Astrocyte of the cerebellum (primary cell): ENCODE results near the gene SLC25A39.

Source experiments
- DNase-seq: peaks from one replicate; pipeline ENCODE4 v3.0.0-alpha.2; 2011; ENCODE audit warnings: low read depth
- H3K4me3 ChIP-seq: 2 replicates; pipeline ENCODE4 v1.5.1; 2011; ENCODE audit warnings: mild to moderate bottlenecking, low read depth, low read length, moderate library complexity
- CTCF ChIP-seq: IDR thresholded peaks from 2 replicates; pipeline ENCODE4 v1.5.1; 2012; ENCODE audit warnings: low read length, low read depth, moderate library complexity, mild to moderate bottlenecking; ENCODE audit errors: missing control alignments
- in situ Hi-C: cut with HindIII; loops from 2 replicates; pipeline ENCODE4 v1.10.0; 2017; ENCODE audit warnings: low sequenced_read_pairs

Gene SLC25A39

GRCh38 chr17:44352828-44353671 is 28.4 kb upstream of the SLC25A39 start:
- H3K4me3 ChIP-seq, result no peak overlapping the region
- no peak for TF ChIP-seq CTCF
- DNase-seq, result no peak
- in situ Hi-C loops, result loop anchor here (25.0 kb wide), 1 partner anchor 284 kb away; no protein-coding TSS in a partner anchor

GRCh38 chr17:44351961-44352827 is 27.6 kb upstream of the SLC25A39 start:
- no peak overlapping the region for H3K4me3 ChIP-seq
- no peak for TF ChIP-seq CTCF
- in situ Hi-C loops, result loop anchor here (25.0 kb wide), 1 partner anchor 285 kb away; no protein-coding TSS in a partner anchor
- DNase-seq, result no peak

- TF ChIP-seq CTCF, result no peak
- no peak overlapping the region for H3K4me3 ChIP-seq
- in situ Hi-C loops, result loop anchor here (25.0 kb wide), 1 partner anchor 286 kb away; no protein-coding TSS in a partner anchor
These were observed 26.8 kb upstream of the SLC25A39 start for GRCh38 chr17:44351464-44351863.

GRCh38 chr17:44350733-44351226 is 26.2 kb upstream of the SLC25A39 start:
- peak; percentile 18 for DNase-seq
- H3K4me3 ChIP-seq, result no peak overlapping the region
- peak; percentile 60 for TF ChIP-seq CTCF
- in situ Hi-C loops, result loop anchor here (25.0 kb wide), 1 partner anchor 287 kb away; no protein-coding TSS in a partner anchor

More at GRCh38 chr17:44351464-44351863, 26.8 kb upstream of the SLC25A39 start:
- DNase-seq, result no peak

GRCh38 chr17:44349553-44350070 is 25.0 kb upstream of the SLC25A39 start:
- in situ Hi-C loops, result loop anchor here (25.0 kb wide), 1 partner anchor 288 kb away; no protein-coding TSS in a partner anchor
- H3K4me3 ChIP-seq, result no peak overlapping the region
- no peak for DNase-seq
- TF ChIP-seq CTCF, result no peak

- in situ Hi-C loops, result no loop called here
- H3K4me3 ChIP-seq, result no peak overlapping the region
- DNase-seq, result no peak
- TF ChIP-seq CTCF, result no peak
These were observed 24.4 kb upstream of the SLC25A39 start for GRCh38 chr17:44348988-44349364.
